ENCODE results near the gene LPGAT1. TPM values are rescaled to one million over a fixed set of nuclear protein-coding genes. Genes with fewer than 3 reads are reported as not detected.

The LPGAT1 gene
- total RNA-seq, 1 experiment from 2014 or later: 53.3 TPM

- no peaks in the 10 kb centered on the region for H3K36me3 ChIP-seq (ENCODE audit: insufficient read depth, low read length)
- no peaks in the 10 kb centered on the region for H4K20me1 ChIP-seq (ENCODE audit: insufficient read depth, low read depth, low read length)
- H3K9me3 ChIP-seq (ENCODE audit: low read length): no peaks in the 10 kb centered on the region
- H3K4me3 ChIP-seq (ENCODE audit: low read length): peak overlapping the region; percentile 84
- H3K4me1 ChIP-seq (ENCODE audit: low read length): peaks cover 48% of the 10 kb centered on the region
- peak overlapping the region; percentile 82; the same call in 1 of the 2 replicates for H3K9ac ChIP-seq (ENCODE audit: low read length)
- DNase-seq: peak; percentile 74
- H3K4me2 ChIP-seq (ENCODE audit: low read depth, low read length, poor library complexity, severe bottlenecking): peak overlapping the region; percentile 78
- peaks cover 30% of the 10 kb centered on the region for H3K79me2 ChIP-seq (ENCODE audit: low read length)
- H3K27ac ChIP-seq (ENCODE audit: low read length): no peak overlapping the region
- H3K27me3 ChIP-seq (ENCODE audit: low read length): no peaks in the 10 kb centered on the region
- no peaks in the 10 kb centered on the region for H3K9me2 ChIP-seq (replicated peaks; ENCODE audit: insufficient read depth, low read length)
- H2AFZ ChIP-seq (ENCODE audit: low read length): no peak overlapping the region
Measured at GRCh38 chr1:211831558-211832323, 1.2 kb upstream of the LPGAT1 start.

GRCh38 chr1:211830055-211830327, 572 bp downstream of the LPGAT1 start:
- H3K4me1 ChIP-seq (ENCODE audit: low read length): peaks cover 49% of the 10 kb centered on the region

GRCh38 chr1:211829343-211830054, 1.1 kb downstream of the LPGAT1 start:
- peak; percentile 78 for DNase-seq
- no peaks in the 10 kb centered on the region for H4K20me1 ChIP-seq (ENCODE audit: insufficient read depth, low read depth, low read length)
- peak overlapping the region; percentile 82 for H3K9ac ChIP-seq (ENCODE audit: low read length)
- H3K79me2 ChIP-seq (ENCODE audit: low read length): peaks cover 43% of the 10 kb centered on the region
- peak overlapping the region; percentile 64 for H3K27ac ChIP-seq (ENCODE audit: low read length)
- H3K4me1 ChIP-seq (ENCODE audit: low read length): peaks cover 49% of the 10 kb centered on the region
- H3K4me3 ChIP-seq (ENCODE audit: low read length): peak overlapping the region; percentile 84
- H3K36me3 ChIP-seq (ENCODE audit: insufficient read depth, low read length): no peaks in the 10 kb centered on the region
- no peaks in the 10 kb centered on the region for H3K27me3 ChIP-seq (ENCODE audit: low read length)
- peak overlapping the region; percentile 78 for H3K4me2 ChIP-seq (ENCODE audit: low read depth, low read length, poor library complexity, severe bottlenecking)
- H2AFZ ChIP-seq (ENCODE audit: low read length): peak overlapping the region; percentile 54; the same call in 1 of the 2 replicates
- H3K9me3 ChIP-seq (ENCODE audit: low read length): no peaks in the 10 kb centered on the region
- no peaks in the 10 kb centered on the region for H3K9me2 ChIP-seq (replicated peaks; ENCODE audit: insufficient read depth, low read length)

More at GRCh38 chr1:211830055-211830327, 572 bp downstream of the LPGAT1 start:
- Histone ChIP-seq H3K27me3 (ENCODE audit: low read length) (no peaks in the 10 kb centered on the region), H2AFZ (ENCODE audit: low read length) (peak overlapping the region; percentile 54; the same call in 1 of the 2 replicates), H3K36me3 (ENCODE audit: insufficient read depth, low read length) (no peaks in the 10 kb centered on the region), H4K20me1 (ENCODE audit: insufficient read depth, low read depth, low read length) (no peaks in the 10 kb centered on the region), H3K27ac (ENCODE audit: low read length) (peak overlapping the region; percentile 64), H3K9me3 (ENCODE audit: low read length) (no peaks in the 10 kb centered on the region), H3K4me3 (ENCODE audit: low read length) (peak overlapping the region; percentile 84), H3K79me2 (ENCODE audit: low read length) (peaks cover 39% of the 10 kb centered on the region), H3K9ac (ENCODE audit: low read length) (peak overlapping the region; percentile 82), H3K4me2 (ENCODE audit: low read depth, low read length, poor library complexity, severe bottlenecking) (peak overlapping the region; percentile 78), H3K9me2 (replicated peaks; ENCODE audit: insufficient read depth, low read length) (no peaks in the 10 kb centered on the region)
- no peak for DNase-seq

GRCh38 chr1:211828584-211829342, 1.8 kb downstream of the LPGAT1 start:
- no peaks in the 10 kb centered on the region for H3K9me3 ChIP-seq (ENCODE audit: low read length)
- H3K9ac ChIP-seq (ENCODE audit: low read length): peak overlapping the region; percentile 82

GRCh38 chr1:211827051-211827450, 3.5 kb downstream of the LPGAT1 start:
- Histone ChIP-seq H3K9ac (ENCODE audit: low read length) (no peak overlapping the region), H3K27me3 (ENCODE audit: low read length) (no peaks in the 10 kb centered on the region), H3K9me3 (ENCODE audit: low read length) (no peaks in the 10 kb centered on the region), H3K4me3 (ENCODE audit: low read length) (no peak overlapping the region), H4K20me1 (ENCODE audit: insufficient read depth, low read depth, low read length) (no peaks in the 10 kb centered on the region), H3K9me2 (replicated peaks; ENCODE audit: insufficient read depth, low read length) (no peaks in the 10 kb centered on the region), H3K36me3 (ENCODE audit: insufficient read depth, low read length) (no peaks in the 10 kb centered on the region), H3K4me1 (ENCODE audit: low read length) (peaks cover 46% of the 10 kb centered on the region), H2AFZ (ENCODE audit: low read length) (no peak overlapping the region), H3K79me2 (ENCODE audit: low read length) (peaks cover 61% of the 10 kb centered on the region), H3K4me2 (ENCODE audit: low read depth, low read length, poor library complexity, severe bottlenecking) (peak overlapping the region; percentile 78), H3K27ac (ENCODE audit: low read length) (no peak overlapping the region)
- no peak for DNase-seq

More at GRCh38 chr1:211828584-211829342, 1.8 kb downstream of the LPGAT1 start:
- peak; percentile 51 for DNase-seq
- H3K79me2 ChIP-seq (ENCODE audit: low read length): peaks cover 50% of the 10 kb centered on the region
- H3K4me1 ChIP-seq (ENCODE audit: low read length): peaks cover 49% of the 10 kb centered on the region
- peak overlapping the region; percentile 64; the same call in 1 of the 2 replicates for H3K27ac ChIP-seq (ENCODE audit: low read length)
- H3K9me2 ChIP-seq (replicated peaks; ENCODE audit: insufficient read depth, low read length): no peaks in the 10 kb centered on the region
- no peaks in the 10 kb centered on the region for H3K27me3 ChIP-seq (ENCODE audit: low read length)
- H3K4me2 ChIP-seq (ENCODE audit: low read depth, low read length, poor library complexity, severe bottlenecking): peak overlapping the region; percentile 78
- peak overlapping the region; percentile 84 for H3K4me3 ChIP-seq (ENCODE audit: low read length)
- no peaks in the 10 kb centered on the region for H3K36me3 ChIP-seq (ENCODE audit: insufficient read depth, low read length)
- H2AFZ ChIP-seq (ENCODE audit: low read length): no peak overlapping the region
- no peaks in the 10 kb centered on the region for H4K20me1 ChIP-seq (ENCODE audit: insufficient read depth, low read depth, low read length)

- no peak overlapping the region for H3K9ac ChIP-seq (ENCODE audit: low read length)
- H3K4me1 ChIP-seq (ENCODE audit: low read length): peaks cover 35% of the 10 kb centered on the region
- H3K9me3 ChIP-seq (ENCODE audit: low read length): no peaks in the 10 kb centered on the region
- no peak overlapping the region for H3K27ac ChIP-seq (ENCODE audit: low read length)
- H3K9me2 ChIP-seq (replicated peaks; ENCODE audit: insufficient read depth, low read length): no peaks in the 10 kb centered on the region
- H3K4me3 ChIP-seq (ENCODE audit: low read length): no peak overlapping the region
- peaks cover 71% of the 10 kb centered on the region for H3K79me2 ChIP-seq (ENCODE audit: low read length)
- H2AFZ ChIP-seq (ENCODE audit: low read length): no peak overlapping the region
- no peaks in the 10 kb centered on the region for H3K36me3 ChIP-seq (ENCODE audit: insufficient read depth, low read length)
- H4K20me1 ChIP-seq (ENCODE audit: insufficient read depth, low read depth, low read length): no peaks in the 10 kb centered on the region
- no peak for DNase-seq
- H3K4me2 ChIP-seq (ENCODE audit: low read depth, low read length, poor library complexity, severe bottlenecking): no peak overlapping the region
- H3K27me3 ChIP-seq (ENCODE audit: low read length): no peaks in the 10 kb centered on the region
Measured at GRCh38 chr1:211825980-211826379, 4.6 kb downstream of the LPGAT1 start.

GRCh38 chr1:211822677-211823407, 7.7 kb downstream of the LPGAT1 start:
- Histone ChIP-seq H3K9ac (ENCODE audit: low read length) (no peak overlapping the region), H3K9me3 (ENCODE audit: low read length) (no peaks in the 10 kb centered on the region), H3K4me2 (ENCODE audit: low read depth, low read length, poor library complexity, severe bottlenecking) (no peak overlapping the region), H3K4me1 (ENCODE audit: low read length) (peaks cover 14% of the 10 kb centered on the region), H3K27me3 (ENCODE audit: low read length) (no peaks in the 10 kb centered on the region), H2AFZ (ENCODE audit: low read length) (no peak overlapping the region), H3K27ac (ENCODE audit: low read length) (no peak overlapping the region), H3K79me2 (ENCODE audit: low read length) (peaks cover 83% of the 10 kb centered on the region), H3K9me2 (replicated peaks; ENCODE audit: insufficient read depth, low read length) (no peaks in the 10 kb centered on the region), H4K20me1 (ENCODE audit: insufficient read depth, low read depth, low read length) (no peaks in the 10 kb centered on the region), H3K4me3 (ENCODE audit: low read length) (no peak overlapping the region), H3K36me3 (ENCODE audit: insufficient read depth, low read length) (peaks cover 2% of the 10 kb centered on the region; the same call in 1 of the 2 replicates)
- no peak for DNase-seq

Data from Karpas-422 (cell line).